Lung (tissue), 12 donors: Measurements from ENCODE around the gene LRRC25. TPM values are rescaled to one million over a fixed set of nuclear protein-coding genes. Genes with fewer than 3 reads are reported as not detected.
A peak's percentile ranks its signal among the peaks of the same experiment; 100 is the strongest.

ENCODE experiments used
- ATAC-seq: fragments of 200-7000 bp; cut with Tn5 transposase; one replicate; pipeline ENCODE4 v1.9.1; 2020; ENCODE audit warnings: moderate number of reproducible peaks; ENCODE audit not compliant: insufficient read depth, low FRiP score
- DNase-seq, 3 donors: peaks; one replicate each; pipeline ENCODE4 v3.0.0-alpha.2; 2013 to 2017
- H3K27ac ChIP-seq, 2 donors: one replicate each; pipeline ENCODE4 v1.5.1; 2013; ENCODE audit warnings: mild to moderate bottlenecking in 2 of 2, moderate library complexity in 2 of 2, control low read depth in 1 of 2, inconsistent platforms in 1 of 2, low read depth in 1 of 2, low read length in 1 of 2
- H3K27me3 ChIP-seq, 3 donors: one replicate each; pipeline ENCODE4 v1.5.1; 2013; ENCODE audit warnings: low read length in 2 of 3; ENCODE audit not compliant: control insufficient read depth in 3 of 3, insufficient read depth in 3 of 3
- H3K36me3 ChIP-seq, 4 donors: one replicate each; pipeline ENCODE4 v1.5.1; 2013; ENCODE audit warnings: low read length in 4 of 4, mild to moderate bottlenecking in 1 of 4, moderate library complexity in 1 of 4; ENCODE audit not compliant: control insufficient read depth in 4 of 4, insufficient read depth in 4 of 4
- H3K4me1 ChIP-seq, 5 donors: one replicate each; pipeline ENCODE4 v1.5.1; 2013; ENCODE audit warnings: low read length in 5 of 5, mild to moderate bottlenecking in 2 of 5, moderate library complexity in 1 of 5; ENCODE audit not compliant: control insufficient read depth in 5 of 5, insufficient read depth in 5 of 5
- H3K4me3 ChIP-seq: one replicate; pipeline ENCODE4 v1.5.1; 2013; ENCODE audit warnings: mild to moderate bottlenecking, control low read depth, moderate library complexity
- H3K9ac ChIP-seq, 2 donors: one replicate each; pipeline ENCODE4 v1.5.1; 2013; ENCODE audit warnings: low read length in 2 of 2, control low read depth in 1 of 2; ENCODE audit not compliant: insufficient read depth in 1 of 2
- H3K9me3 ChIP-seq, 4 donors: one replicate each; pipeline ENCODE4 v1.5.1; 2013; ENCODE audit warnings: low read length in 3 of 4, mild to moderate bottlenecking in 1 of 4, moderate library complexity in 1 of 4; ENCODE audit not compliant: control insufficient read depth in 4 of 4, insufficient read depth in 3 of 4
- CTCF ChIP-seq: IDR thresholded peaks from 2 replicates; pipeline ENCODE4 v1.5.1; 2012; ENCODE audit warnings: mild to moderate bottlenecking; ENCODE audit errors: control extremely low read depth, extremely low read depth
- WGBS, 2 donors: extraction: QIAGEN DNeasy Blood & Tissue Kit; methylation state at CpG; one replicate each; pipeline ENCODE4 v1.1.7; 2013; 5-methylcytosine and 5-hydroxymethylcytosine counted together
- polyA plus RNA-seq, 2 donors: library from polyadenylated mRNA; stranded (reverse); fragments of 200-250 nt; gene quantifications; one replicate each; pipeline ENCODE4 v1.2.1, GENCODE V29; 2013
- total RNA-seq, 2 donors: library from RNA; depleted of rRNA in 1 of 2; stranded (reverse); fragments of >200 nt in 1 of 2; gene quantifications; one replicate each; pipeline ENCODE4 v1.2.1, GENCODE V29; 2014 to 2021
- donor health status: control.
- donor health status: control.
- donor health status: Bipolar disorder and iron deficiency.
- donor health status: healthy.
- donor health status: DM: yes; HTN: yes; CAD: no.

Gene LRRC25
- total and polyA plus RNA-seq, 4 donors: 8.5 to 119 (median 27.0) TPM

- Histone ChIP-seq H3K4me1 (peaks cover 0 to 57% (median 42%) of the 10 kb centered on the region in 5 donors), H3K27me3 (no peaks in the 10 kb centered on the region), H3K27ac (peak overlapping the region; percentile 29 to 88), H3K9me3 (no peaks in the 10 kb centered on the region), H3K4me3 (peak overlapping the region; percentile 18), H3K36me3 (no peaks in the 10 kb centered on the region), H3K9ac (no peak overlapping the region)
- TF ChIP-seq CTCF: no peak
- ATAC-seq (no peak), DNase-seq (peak in 2 of 3 donors; percentile 34 to 46)
- WGBS, 2 donors: 12 to 20% methylated on average over 33 to 39 of the region's 39 CpGs
Measured at GRCh38 chr19:18418483-18419194, 21.2 kb upstream of the LRRC25 start.

GRCh38 chr19:18418029-18418482, 20.6 kb upstream of the LRRC25 start:
- Histone ChIP-seq H3K9me3 (no peaks in the 10 kb centered on the region), H3K9ac (no peak overlapping the region), H3K27me3 (no peaks in the 10 kb centered on the region), H3K36me3 (no peaks in the 10 kb centered on the region), H3K4me3 (no peak overlapping the region), H3K4me1 (peaks cover 0 to 57% (median 42%) of the 10 kb centered on the region in 5 donors), H3K27ac (peak overlapping the region; percentile 27 to 88)
- ATAC-seq (no peak), DNase-seq (no peak)
- 8 to 9% methylated on average over 30 of the region's 30 CpGs for WGBS, 2 donors
- no peak for TF ChIP-seq CTCF

GRCh38 chr19:18417250-18418028, 20.0 kb upstream of the LRRC25 start:
- Histone ChIP-seq H3K4me3 (no peak overlapping the region), H3K27me3 (no peaks in the 10 kb centered on the region), H3K27ac (peak overlapping the region; percentile 89 to 95), H3K9me3 (no peaks in the 10 kb centered on the region), H3K4me1 (peaks cover 0 to 57% (median 42%) of the 10 kb centered on the region in 5 donors), H3K36me3 (no peaks in the 10 kb centered on the region), H3K9ac (peak overlapping the region in 1 of 2 donors; percentile 56)
- TF ChIP-seq CTCF: no peak
- peak; percentile 94 to 96 (median 95) for DNase-seq
- 1% methylated on average over 39 to 53 of the region's 53 CpGs for WGBS, 2 donors
- ATAC-seq: peak; percentile 7
